Measurements from ENCODE around the gene C10orf67. TPM values are rescaled to one million over a fixed set of nuclear protein-coding genes. Genes with fewer than 3 reads are reported as not detected.

Gene C10orf67
- total and polyA plus RNA-seq, 9 of the 15 experiments (the other 6 are each of a cell fraction or from before 2014, with no cell fraction given), result not detected

DNA sequence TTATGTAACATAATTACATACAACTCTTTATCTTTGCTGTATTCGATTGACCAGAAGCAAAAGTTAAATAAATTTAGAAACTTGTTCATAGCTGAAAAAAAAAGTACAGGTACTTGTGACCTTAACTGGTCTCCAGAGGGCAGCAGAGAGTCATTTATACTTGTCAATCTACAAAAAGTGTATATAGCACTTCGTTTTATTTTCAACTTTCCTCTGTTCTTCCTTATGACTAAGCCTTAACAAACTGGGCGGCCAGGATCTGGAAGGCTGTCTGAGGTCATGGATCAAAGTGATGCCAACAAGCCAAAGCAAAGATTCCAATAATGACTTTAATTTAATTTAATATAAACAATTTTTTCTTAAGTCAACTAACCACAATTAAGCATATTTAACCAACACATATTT is 29.8 kb downstream of the C10orf67 start (continued):
- no peak for TF ChIP-seq CBX2 (IDR thresholded peaks at IDR 0.05; ENCODE audit: insufficient read depth, low read length, poor library complexity, severe bottlenecking)
- peak; percentile 83 to 85 for TF ChIP-seq RAD21 (CRISPR knock-in tag; conservative IDR thresholded peaks at IDR 0.05 in 1 of 2, IDR thresholded peaks at IDR 0.05 in 1 of 2)
- TF ChIP-seq, protein P1, sequence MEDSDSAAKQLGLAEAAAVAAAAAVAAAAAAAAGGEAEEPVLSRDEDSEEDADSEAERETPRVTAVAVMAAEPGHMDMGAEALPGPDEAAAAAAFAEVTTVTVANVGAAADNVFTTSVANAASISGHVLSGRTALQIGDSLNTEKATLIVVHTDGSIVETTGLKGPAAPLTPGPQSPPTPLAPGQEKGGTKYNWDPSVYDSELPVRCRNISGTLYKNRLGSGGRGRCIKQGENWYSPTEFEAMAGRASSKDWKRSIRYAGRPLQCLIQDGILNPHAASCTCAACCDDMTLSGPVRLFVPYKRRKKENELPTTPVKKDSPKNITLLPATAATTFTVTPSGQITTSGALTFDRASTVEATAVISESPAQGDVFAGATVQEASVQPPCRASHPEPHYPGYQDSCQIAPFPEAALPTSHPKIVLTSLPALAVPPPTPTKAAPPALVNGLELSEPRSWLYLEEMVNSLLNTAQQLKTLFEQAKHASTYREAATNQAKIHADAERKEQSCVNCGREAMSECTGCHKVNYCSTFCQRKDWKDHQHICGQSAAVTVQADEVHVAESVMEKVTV (CRISPR knock-in tag; IDR thresholded peaks at IDR 0.05), result peak; percentile 59
- TF ChIP-seq HDAC2 (IDR thresholded peaks at IDR 0.05), result no peak

DNA sequence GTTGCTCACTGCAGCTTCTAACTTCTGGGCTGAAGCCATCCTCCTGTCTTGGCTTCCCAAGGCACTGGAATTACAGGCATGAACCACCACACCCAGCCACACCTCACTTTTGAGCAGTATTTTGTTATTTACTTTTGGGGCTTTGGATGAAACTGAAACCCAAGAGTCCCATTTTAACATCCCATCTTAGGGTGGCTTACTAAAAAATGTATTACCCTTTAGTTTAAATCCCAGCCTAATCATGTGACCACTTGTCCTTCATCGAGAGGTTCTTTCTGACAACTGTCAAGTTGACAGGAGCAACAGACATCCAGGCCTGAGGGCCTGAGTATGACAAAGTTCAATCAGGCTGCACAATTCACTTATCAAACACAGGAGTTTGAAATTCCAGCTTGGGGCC is 33.6 kb downstream of the C10orf67 start:
- Histone ChIP-seq H3K9ac (ENCODE audit: insufficient read depth in 1 of 2, low read depth in 2 of 2, low read length in 2 of 2) (no peak overlapping the region), H3K27ac (ENCODE audit: extremely low read depth, low read depth, low read length) (no peak overlapping the region), H4K20me1 (replicated peaks; ENCODE audit: control insufficient read depth, insufficient read depth, low read length) (no peaks in the 10 kb centered on the region), H3K4me1 (replicated peaks in 1 of 2; ENCODE audit: control insufficient read depth in 2 of 2, insufficient read depth in 2 of 2, low read length in 2 of 2) (no peaks in the 10 kb centered on the region), H3K27me3 (ENCODE audit: control insufficient read depth in 2 of 2, insufficient read depth in 2 of 2, low read length in 2 of 2) (no peaks in the 10 kb centered on the region; a peak in 2 of 5 replicates), H3K4me2 (ENCODE audit: insufficient read depth, low read length) (no peak overlapping the region), H3K9me3 (replicated peaks; ENCODE audit: control insufficient read depth, insufficient read depth, low read depth, low read length) (no peaks in the 10 kb centered on the region), H3K36me3 (ENCODE audit: control insufficient read depth, insufficient read depth, low read length) (no peaks in the 10 kb centered on the region), H3K9me1 (ENCODE audit: control insufficient read depth, insufficient read depth, low read length) (no peaks in the 10 kb centered on the region), H2AFZ (ENCODE audit: low read depth, low read length) (no peak overlapping the region), H3K79me2 (ENCODE audit: control insufficient read depth, insufficient read depth, low read length) (no peaks in the 10 kb centered on the region), H3K4me3 (no peak overlapping the region)
- in situ Hi-C loops (cut with MboI) (loop anchor here (25.0 kb wide), 1 partner anchor 901 kb away; the partner anchor contains the start of gene KIAA1217), intact Hi-C loops (cut with micrococcal nuclease) (loop anchor here (5.0 kb wide), 1 partner anchor 881 kb away; no protein-coding TSS in a partner anchor)
- DNase-seq (ENCODE audit: extremely low read depth in 1 of 4, low spot score in 3 of 4) (no peak), FAIRE-seq (no peak), ATAC-seq (no peak)
- CTCF ChIA-PET (ENCODE audit: low intra/inter-chr PET ratio), result no interaction called here
- POLR2A ChIA-PET, result no interaction called here
- TF ChIP-seq POU5F1 (IDR thresholded peaks at IDR 0.05; ENCODE audit: borderline replicate concordance, low read depth, low read length, partially characterized antibody), result no peak
- TF ChIP-seq, protein P2, sequence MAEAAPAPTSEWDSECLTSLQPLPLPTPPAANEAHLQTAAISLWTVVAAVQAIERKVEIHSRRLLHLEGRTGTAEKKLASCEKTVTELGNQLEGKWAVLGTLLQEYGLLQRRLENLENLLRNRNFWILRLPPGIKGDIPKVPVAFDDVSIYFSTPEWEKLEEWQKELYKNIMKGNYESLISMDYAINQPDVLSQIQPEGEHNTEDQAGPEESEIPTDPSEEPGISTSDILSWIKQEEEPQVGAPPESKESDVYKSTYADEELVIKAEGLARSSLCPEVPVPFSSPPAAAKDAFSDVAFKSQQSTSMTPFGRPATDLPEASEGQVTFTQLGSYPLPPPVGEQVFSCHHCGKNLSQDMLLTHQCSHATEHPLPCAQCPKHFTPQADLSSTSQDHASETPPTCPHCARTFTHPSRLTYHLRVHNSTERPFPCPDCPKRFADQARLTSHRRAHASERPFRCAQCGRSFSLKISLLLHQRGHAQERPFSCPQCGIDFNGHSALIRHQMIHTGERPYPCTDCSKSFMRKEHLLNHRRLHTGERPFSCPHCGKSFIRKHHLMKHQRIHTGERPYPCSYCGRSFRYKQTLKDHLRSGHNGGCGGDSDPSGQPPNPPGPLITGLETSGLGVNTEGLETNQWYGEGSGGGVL (CRISPR knock-in tag; IDR thresholded peaks at IDR 0.05), result no peak
- no peak for TF ChIP-seq ZNF165 (CRISPR knock-in tag; IDR thresholded peaks at IDR 0.05; ENCODE audit: borderline replicate concordance)
- no peak for TF ChIP-seq STAG1 (CRISPR knock-in tag; IDR thresholded peaks at IDR 0.05; ENCODE audit: borderline replicate concordance)
- TF ChIP-seq, protein P3, sequence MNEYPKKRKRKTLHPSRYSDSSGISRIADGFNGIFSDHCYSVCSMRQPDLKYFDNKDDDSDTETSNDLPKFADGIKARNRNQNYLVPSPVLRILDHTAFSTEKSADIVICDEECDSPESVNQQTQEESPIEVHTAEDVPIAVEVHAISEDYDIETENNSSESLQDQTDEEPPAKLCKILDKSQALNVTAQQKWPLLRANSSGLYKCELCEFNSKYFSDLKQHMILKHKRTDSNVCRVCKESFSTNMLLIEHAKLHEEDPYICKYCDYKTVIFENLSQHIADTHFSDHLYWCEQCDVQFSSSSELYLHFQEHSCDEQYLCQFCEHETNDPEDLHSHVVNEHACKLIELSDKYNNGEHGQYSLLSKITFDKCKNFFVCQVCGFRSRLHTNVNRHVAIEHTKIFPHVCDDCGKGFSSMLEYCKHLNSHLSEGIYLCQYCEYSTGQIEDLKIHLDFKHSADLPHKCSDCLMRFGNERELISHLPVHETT (CRISPR knock-in tag; conservative IDR thresholded peaks at IDR 0.05 in 1 of 2, IDR thresholded peaks at IDR 0.05 in 1 of 2), result no peak
- TF ChIP-seq, protein P4, sequence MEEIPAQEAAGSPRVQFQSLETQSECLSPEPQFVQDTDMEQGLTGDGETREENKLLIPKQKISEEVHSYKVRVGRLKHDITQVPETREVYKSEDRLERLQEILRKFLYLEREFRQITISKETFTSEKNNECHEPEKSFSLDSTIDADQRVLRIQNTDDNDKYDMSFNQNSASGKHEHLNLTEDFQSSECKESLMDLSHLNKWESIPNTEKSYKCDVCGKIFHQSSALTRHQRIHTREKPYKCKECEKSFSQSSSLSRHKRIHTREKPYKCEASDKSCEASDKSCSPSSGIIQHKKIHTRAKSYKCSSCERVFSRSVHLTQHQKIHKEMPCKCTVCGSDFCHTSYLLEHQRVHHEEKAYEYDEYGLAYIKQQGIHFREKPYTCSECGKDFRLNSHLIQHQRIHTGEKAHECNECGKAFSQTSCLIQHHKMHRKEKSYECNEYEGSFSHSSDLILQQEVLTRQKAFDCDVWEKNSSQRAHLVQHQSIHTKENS (CRISPR knock-in tag; IDR thresholded peaks at IDR 0.05), result no peak
- TF ChIP-seq LARP7 (IDR thresholded peaks at IDR 0.05), result no peak
- BruUV-seq (replicated peaks), result no TSS peak
- WGBS (ENCODE audit: insufficient coverage, low coverage, missing lambda C conversion rate), result 0% methylated on average over 1 of the region's 1 CpG

Data from K562 (cell line).